ENCODE measurements around the gene MS4A6E.

GRCh38 chr11:60292145-60292544, 34.9 kb upstream of the MS4A6E start:
- TF ChIP-seq, protein P1, sequence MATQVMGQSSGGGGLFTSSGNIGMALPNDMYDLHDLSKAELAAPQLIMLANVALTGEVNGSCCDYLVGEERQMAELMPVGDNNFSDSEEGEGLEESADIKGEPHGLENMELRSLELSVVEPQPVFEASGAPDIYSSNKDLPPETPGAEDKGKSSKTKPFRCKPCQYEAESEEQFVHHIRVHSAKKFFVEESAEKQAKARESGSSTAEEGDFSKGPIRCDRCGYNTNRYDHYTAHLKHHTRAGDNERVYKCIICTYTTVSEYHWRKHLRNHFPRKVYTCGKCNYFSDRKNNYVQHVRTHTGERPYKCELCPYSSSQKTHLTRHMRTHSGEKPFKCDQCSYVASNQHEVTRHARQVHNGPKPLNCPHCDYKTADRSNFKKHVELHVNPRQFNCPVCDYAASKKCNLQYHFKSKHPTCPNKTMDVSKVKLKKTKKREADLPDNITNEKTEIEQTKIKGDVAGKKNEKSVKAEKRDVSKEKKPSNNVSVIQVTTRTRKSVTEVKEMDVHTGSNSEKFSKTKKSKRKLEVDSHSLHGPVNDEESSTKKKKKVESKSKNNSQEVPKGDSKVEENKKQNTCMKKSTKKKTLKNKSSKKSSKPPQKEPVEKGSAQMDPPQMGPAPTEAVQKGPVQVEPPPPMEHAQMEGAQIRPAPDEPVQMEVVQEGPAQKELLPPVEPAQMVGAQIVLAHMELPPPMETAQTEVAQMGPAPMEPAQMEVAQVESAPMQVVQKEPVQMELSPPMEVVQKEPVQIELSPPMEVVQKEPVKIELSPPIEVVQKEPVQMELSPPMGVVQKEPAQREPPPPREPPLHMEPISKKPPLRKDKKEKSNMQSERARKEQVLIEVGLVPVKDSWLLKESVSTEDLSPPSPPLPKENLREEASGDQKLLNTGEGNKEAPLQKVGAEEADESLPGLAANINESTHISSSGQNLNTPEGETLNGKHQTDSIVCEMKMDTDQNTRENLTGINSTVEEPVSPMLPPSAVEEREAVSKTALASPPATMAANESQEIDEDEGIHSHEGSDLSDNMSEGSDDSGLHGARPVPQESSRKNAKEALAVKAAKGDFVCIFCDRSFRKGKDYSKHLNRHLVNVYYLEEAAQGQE (IDR thresholded peaks at IDR 0.05; ENCODE audit: low read depth) = no peak
- TF ChIP-seq CEBPB (IDR thresholded peaks at IDR 0.05) (no peak), TAF1 (IDR thresholded peaks at IDR 0.05; ENCODE audit: low read depth) (no peak), TCF12 (IDR thresholded peaks at IDR 0.05; ENCODE audit: low read depth) (no peak), TEAD4 (IDR thresholded peaks at IDR 0.05) (no peak), CREB1 (IDR thresholded peaks at IDR 0.05; ENCODE audit: low read depth) (no peak), RAD21 (IDR thresholded peaks at IDR 0.05; ENCODE audit: low read depth) (no peak), MAX (IDR thresholded peaks at IDR 0.05) (no peak), FOXM1 (IDR thresholded peaks at IDR 0.05; ENCODE audit: borderline replicate concordance, low read depth) (no peak), YY1 (IDR thresholded peaks at IDR 0.05; ENCODE audit: low read depth) (no peak), ZBTB7A (IDR thresholded peaks at IDR 0.05; ENCODE audit: low read depth) (no peak), EP300 (IDR thresholded peaks at IDR 0.05; ENCODE audit: borderline replicate concordance) (no peak)

Measured in Ishikawa (cell line).